Activated CD4-positive, alpha-beta T cell treated with anti-CD3 and anti-CD28 coated beads, Interleukin-2, amount 50 U/mL, for 48 hours (primary cell): Measurements from ENCODE around the gene TNIK.

Experiments
- DNase-seq, 2 experiments: peaks; one replicate each; pipeline ENCODE4 v3.0.0-alpha.2; 2020

Gene TNIK

GRCh38 chr3:171277456-171278298, 182.5 kb downstream of the TNIK start:
- no peak for DNase-seq

- DNase-seq: no peak
Measured at GRCh38 chr3:171276923-171277322, 183.3 kb downstream of the TNIK start.

- DNase-seq: no peak
Measured at GRCh38 chr3:171274222-171274621, 186.0 kb downstream of the TNIK start.

- DNase-seq: no peak
Measured at GRCh38 chr3:171270541-171270940, 189.7 kb downstream of the TNIK start.

GRCh38 chr3:171269542-171269941, 190.7 kb downstream of the TNIK start:
- DNase-seq: no peak

GRCh38 chr3:171268677-171269076, 191.5 kb downstream of the TNIK start:
- DNase-seq: no peak

- no peak for DNase-seq
Measured at GRCh38 chr3:171267104-171267503, 193.1 kb downstream of the TNIK start.

GRCh38 chr3:171266740-171267073, 193.5 kb downstream of the TNIK start:
- DNase-seq: no peak

GRCh38 chr3:171266034-171266739, 194.0 kb downstream of the TNIK start:
- DNase-seq: no peak

- DNase-seq: no peak
Measured at GRCh38 chr3:171264758-171265157, 195.4 kb downstream of the TNIK start.

GRCh38 chr3:171262431-171262830, 197.8 kb downstream of the TNIK start:
- no peak for DNase-seq

- DNase-seq: no peak
Measured at GRCh38 chr3:171261487-171261886, 198.7 kb downstream of the TNIK start.

GRCh38 chr3:171260899-171261298, 199.3 kb downstream of the TNIK start:
- DNase-seq: no peak

- DNase-seq: no peak
Measured at GRCh38 chr3:171260466-171260865, 199.7 kb downstream of the TNIK start.

GRCh38 chr3:171258316-171258715, 201.9 kb downstream of the TNIK start:
- no peak for DNase-seq

- DNase-seq: no peak
Measured at GRCh38 chr3:171257251-171258203, 202.7 kb downstream of the TNIK start.

- DNase-seq: no peak
Measured at GRCh38 chr3:171256445-171257250, 203.6 kb downstream of the TNIK start.

- no peak for DNase-seq
Measured at GRCh38 chr3:171255236-171255806, 204.9 kb downstream of the TNIK start.

- no peak for DNase-seq
Measured at GRCh38 chr3:171254315-171254714, 205.9 kb downstream of the TNIK start.

- no peak for DNase-seq
Measured at GRCh38 chr3:171251835-171252234, 208.4 kb downstream of the TNIK start.

GRCh38 chr3:171250444-171250843, 209.8 kb downstream of the TNIK start:
- DNase-seq: no peak

GRCh38 chr3:171249245-171249644, 211.0 kb downstream of the TNIK start:
- DNase-seq: no peak
